GM18505 (cell line): ENCODE results near the gene DTX3L.

Experiments
- ATAC-seq: cut with Tn5 transposase; IDR thresholded peaks from one replicate; pipeline ENCODE4 v1.9.1; 2021; ENCODE audit not compliant: unreplicated experiment
- POLR2A ChIP-seq: IDR thresholded peaks from 4 replicates; pipeline ENCODE4 v1.6.1; 2011; ENCODE audit warnings: borderline replicate concordance; ENCODE audit not compliant: insufficient read depth, insufficient read length; ENCODE audit errors: extremely low read depth

Gene DTX3L

DNA sequence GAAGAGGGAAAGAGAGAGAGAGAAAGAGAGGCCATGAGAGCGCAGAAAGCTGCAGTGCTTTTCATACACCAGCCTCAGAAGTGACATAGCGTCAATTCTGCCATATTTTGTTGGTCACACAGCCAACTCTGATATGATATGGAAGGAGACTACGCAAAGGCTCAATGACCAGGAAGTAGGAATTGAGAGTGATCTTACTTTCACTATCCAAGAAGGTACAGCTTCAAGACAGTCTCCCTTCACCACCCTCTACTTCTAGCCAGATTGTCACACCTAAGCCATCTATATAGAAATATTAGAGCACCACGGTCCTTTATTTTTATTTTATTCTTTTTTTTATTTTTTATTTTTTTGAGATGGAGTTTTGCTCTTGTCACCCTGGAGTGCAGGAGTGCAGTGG lies 34.4 kb downstream of the DTX3L start:
- no peak for ATAC-seq
- TF ChIP-seq POLR2A: no peak

DNA sequence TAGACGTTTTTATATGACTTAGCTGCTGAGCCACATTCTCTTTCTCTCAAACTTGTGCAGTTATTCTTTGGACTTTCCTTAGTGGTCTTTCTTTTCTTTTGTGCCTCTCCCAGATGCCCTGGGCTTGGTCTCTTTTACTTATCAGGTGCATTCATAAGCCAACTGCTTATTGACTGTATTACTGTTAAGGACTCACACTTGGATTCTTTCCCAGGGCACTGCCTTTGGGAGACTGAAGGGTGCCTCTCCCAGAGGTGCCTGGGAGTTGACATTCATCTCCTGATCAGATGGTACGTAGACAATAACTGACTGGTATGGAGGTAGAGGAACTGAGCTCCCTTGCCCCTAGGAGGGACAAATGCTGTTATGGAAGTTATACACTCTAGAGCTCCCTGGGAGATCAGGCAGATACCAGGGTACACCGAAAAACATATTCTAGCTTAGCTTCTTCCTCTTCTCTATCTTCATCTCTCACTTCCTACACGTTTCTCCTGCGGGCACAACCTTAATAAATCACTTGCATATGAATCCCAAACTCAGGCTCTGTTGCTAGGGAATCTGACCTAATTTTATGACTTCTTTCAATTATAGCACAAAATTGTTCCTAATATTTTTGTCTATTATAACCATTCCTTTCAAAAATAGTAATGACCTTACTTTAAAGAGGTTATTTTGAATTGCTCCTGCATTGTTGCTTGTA lies 38.0 kb downstream of the DTX3L start:
- no peak for ATAC-seq
- TF ChIP-seq POLR2A: no peak

DNA sequence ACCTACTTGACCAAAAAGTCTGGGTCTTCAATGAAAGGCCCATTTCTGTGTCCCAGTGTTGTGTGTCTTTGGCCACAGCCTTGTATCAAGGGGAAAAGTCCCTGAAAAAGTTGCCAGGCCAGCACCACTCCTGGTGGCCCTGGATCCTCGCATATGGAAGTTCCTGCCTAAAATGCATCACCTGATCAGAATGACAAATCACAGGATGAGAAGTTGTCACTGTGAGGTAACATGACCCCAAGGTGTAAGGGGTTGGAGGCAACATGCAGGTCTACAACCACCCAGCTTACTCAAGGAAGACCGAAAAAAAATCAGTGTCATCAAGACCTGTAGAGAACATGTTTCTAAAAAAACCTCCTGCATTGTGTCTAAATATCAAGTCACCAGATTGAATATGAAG lies 38.9 kb downstream of the DTX3L start:
- no peak for ATAC-seq
- TF ChIP-seq POLR2A: no peak

DNA sequence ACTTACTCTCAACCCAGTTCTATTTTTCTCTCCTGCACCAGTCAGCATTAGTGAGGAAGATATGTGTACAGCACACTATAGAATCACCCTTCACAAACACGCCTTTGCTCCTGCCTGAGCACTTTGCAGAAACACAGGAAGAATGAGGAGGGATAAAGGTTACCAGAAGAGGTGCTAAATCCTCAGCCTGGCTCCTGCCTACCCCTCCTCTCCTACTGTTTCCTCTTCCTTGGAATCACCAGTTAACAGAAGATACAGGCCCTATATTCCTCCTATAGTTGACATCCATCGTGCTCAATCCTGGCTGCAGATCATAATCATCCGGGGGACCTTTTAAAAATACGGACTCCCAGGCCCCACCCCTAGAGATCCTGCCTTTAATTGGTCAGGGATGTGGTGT lies 42.2 kb downstream of the DTX3L start:
- ATAC-seq: no peak
- TF ChIP-seq POLR2A: no peak

- no peak for ATAC-seq
- TF ChIP-seq POLR2A: no peak
Measured at GRCh38 chr3:122608916-122609315, 44.8 kb downstream of the DTX3L start.

- ATAC-seq: peak; percentile 94
- TF ChIP-seq POLR2A: no peak
Measured at GRCh38 chr3:122609798-122610559, 45.8 kb downstream of the DTX3L start.

DNA sequence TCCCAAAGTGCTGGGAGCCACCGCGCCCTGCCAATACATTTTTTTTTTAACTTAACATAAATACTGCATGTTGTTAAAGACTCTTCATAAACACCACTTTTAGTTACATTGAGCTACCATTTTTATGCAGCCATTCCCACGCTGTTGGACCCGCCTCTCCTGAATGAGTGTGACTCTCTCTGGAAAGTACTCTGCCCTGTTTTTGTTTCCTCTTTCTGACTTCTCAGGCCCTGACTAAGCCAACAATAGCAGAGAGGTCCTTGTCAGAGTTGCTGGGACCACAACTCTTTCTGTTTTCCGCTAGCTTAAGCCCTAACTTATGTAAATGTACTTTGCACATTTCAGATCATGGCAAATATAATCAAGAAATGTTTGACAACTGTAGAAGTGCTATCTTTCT lies 48.6 kb downstream of the DTX3L start:
- TF ChIP-seq POLR2A: no peak
- ATAC-seq: no peak

GRCh38 chr3:122615303-122615702 lies 51.2 kb downstream of the DTX3L start:
- no peak for ATAC-seq
- TF ChIP-seq POLR2A: no peak

DNA sequence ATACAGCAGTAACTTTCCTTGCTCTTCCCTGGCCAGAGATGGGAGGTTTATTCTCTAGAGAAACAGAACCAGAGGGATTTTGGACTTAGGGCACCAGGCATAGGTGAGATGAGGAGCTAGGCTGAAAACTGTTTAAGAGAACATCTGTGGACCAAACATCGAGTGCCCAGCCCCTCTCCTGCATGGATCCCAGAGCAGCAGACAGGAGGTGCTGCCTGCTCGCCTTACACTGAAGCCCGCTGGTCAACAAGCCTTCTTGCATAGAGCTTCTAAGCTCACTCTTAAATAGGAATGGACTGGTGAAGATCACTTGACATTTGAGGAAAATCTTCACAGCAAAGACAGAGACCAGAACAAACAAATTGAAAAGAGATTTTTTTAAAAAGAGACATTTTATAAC lies 54.5 kb downstream of the DTX3L start:
- no peak for TF ChIP-seq POLR2A
- ATAC-seq: no peak

DNA sequence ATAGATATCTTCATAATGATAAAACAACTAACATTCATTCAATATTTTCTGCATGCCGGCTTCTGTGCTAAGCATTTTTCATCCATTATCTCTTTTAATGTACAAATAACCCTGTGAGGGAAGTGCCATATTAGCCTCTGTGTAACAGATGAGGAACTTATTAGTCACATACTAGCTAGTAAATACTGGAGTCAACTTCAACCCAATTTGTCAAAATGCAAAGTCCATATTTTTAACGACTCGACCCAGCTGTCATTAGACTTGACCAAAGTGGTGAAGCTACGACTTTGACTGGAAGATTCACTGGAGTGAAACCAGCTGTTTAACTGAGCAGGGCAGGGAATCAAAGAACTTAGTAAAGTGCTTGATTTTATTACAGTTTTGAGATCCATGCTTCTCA lies 54.9 kb downstream of the DTX3L start:
- ATAC-seq: no peak

DNA sequence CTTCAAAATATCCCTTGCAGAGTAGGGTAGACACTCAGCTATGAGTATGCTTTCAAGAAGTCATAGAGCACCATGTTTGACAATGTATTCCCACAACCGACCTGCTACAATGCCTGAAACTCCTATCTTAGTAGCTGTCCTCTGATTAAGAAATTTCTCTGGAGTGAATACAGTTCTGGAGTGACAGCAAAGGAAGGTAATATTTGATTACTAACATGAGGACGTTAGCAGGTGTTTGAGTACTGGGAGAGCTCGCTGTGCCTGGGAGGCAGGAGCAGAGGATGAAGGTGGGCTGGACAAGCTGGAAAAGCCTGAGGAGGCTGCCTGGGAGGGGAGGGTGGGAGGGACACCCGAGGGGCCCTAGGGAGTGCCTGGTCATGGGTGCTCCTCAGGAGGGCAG lies 56.3 kb downstream of the DTX3L start:
- ATAC-seq: no peak
- TF ChIP-seq POLR2A: no peak

More for the DNA sequence above, 54.9 kb downstream of the DTX3L start:
- TF ChIP-seq POLR2A: no peak

DNA sequence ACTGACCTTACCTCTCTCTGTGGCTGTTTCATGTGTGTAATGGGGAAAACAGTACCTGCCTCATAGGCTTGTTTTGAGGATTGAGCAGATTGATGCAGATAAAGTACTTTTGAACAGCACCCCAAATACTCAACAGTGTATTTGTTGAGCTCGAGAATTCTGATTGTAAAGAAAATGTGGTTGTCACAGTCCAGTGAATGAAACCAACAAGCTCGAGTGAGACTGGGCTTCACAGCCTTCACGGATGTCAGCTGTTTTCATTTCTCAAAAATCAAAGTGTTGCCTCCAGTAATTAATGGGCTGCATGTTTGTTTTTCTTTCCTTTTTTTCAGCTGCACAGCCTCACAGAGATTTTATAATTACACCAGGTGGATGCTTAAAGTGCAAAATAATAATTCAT lies 57.0 kb downstream of the DTX3L start:
- no peak for ATAC-seq

GRCh38 chr3:122623031-122623829 lies 59.1 kb downstream of the DTX3L start:
- TF ChIP-seq POLR2A: no peak
- ATAC-seq: no peak

More for the DNA sequence above, 57.0 kb downstream of the DTX3L start:
- no peak for TF ChIP-seq POLR2A
